Neural cell (in vitro differentiated cells): ENCODE results near the gene TMA7B. TPM values are rescaled to one million over a fixed set of nuclear protein-coding genes. Genes with fewer than 3 reads are reported as not detected.

Experiments used
- H2AFZ ChIP-seq: fragments of 200-600, 300-800 bp; sonication (generic), shearing (Covaris generic); 2 replicates; pipeline ENCODE4 v1.6.0; 2014; ENCODE audit warnings: low read depth, mild to moderate bottlenecking, antibody characterized with exemption, low read length, moderate library complexity
- H3F3A ChIP-seq: fragments of 200-600 bp; shearing (Covaris generic); 2 replicates; pipeline ENCODE4 v1.6.1; 2016; ENCODE audit warnings: mild to moderate bottlenecking, moderate library complexity, mixed read lengths, antibody characterized with exemption, low read length; ENCODE audit not compliant: insufficient read depth, poor library complexity, severe bottlenecking
- H3K27ac ChIP-seq: fragments of 200-600, 300-800 bp; sonication (generic), shearing (Covaris generic); 2 replicates; pipeline ENCODE4 v1.5.1; 2014; ENCODE audit warnings: mild to moderate bottlenecking, low read length, moderate library complexity
- H3K27me3 ChIP-seq: fragments of 300-800, 200-600 bp; sonication (generic), shearing (Covaris generic); 2 replicates; pipeline ENCODE4 v1.6.0; 2014; ENCODE audit warnings: mild to moderate bottlenecking, low read depth, low read length, moderate library complexity; ENCODE audit not compliant: insufficient read depth
- H3K36me3 ChIP-seq: fragments of 300-800, 200-600 bp; sonication (generic), shearing (Covaris generic); 2 replicates; pipeline ENCODE4 v1.5.1; 2014; ENCODE audit warnings: mild to moderate bottlenecking, antibody characterized with exemption, low read length, moderate library complexity; ENCODE audit not compliant: insufficient read depth
- H3K4me2 ChIP-seq: fragments of 300-800, 200-600 bp; sonication (generic), shearing (Covaris generic); 2 replicates; pipeline ENCODE4 v1.6.0; 2014; ENCODE audit warnings: mild to moderate bottlenecking, low read length
- H3K4me3 ChIP-seq: fragments of 300-800, 200-600 bp; sonication (generic), shearing (Covaris generic); 2 replicates; pipeline ENCODE4 v1.5.1; 2014; ENCODE audit warnings: mild to moderate bottlenecking, low read length, moderate library complexity
- H3K79me2 ChIP-seq: fragments of 200-600 bp; shearing (Covaris generic); replicated peaks from 2 replicates; pipeline ENCODE4 v1.6.0; 2014; ENCODE audit warnings: mild to moderate bottlenecking, low read length, moderate library complexity; ENCODE audit not compliant: insufficient read depth
- H3K9ac ChIP-seq: fragments of 300-800, 200-600 bp; sonication (generic), shearing (Covaris generic); 2 replicates; pipeline ENCODE4 v1.6.1; 2016; ENCODE audit warnings: mild to moderate bottlenecking, low read length, mixed read lengths
- H3K9me2 ChIP-seq: fragments of 200-600 bp; shearing (Covaris generic); 2 replicates; pipeline ENCODE4 v1.6.1; 2016; ENCODE audit warnings: mild to moderate bottlenecking, low read length, mixed read lengths; ENCODE audit not compliant: insufficient read depth
- H3K9me3 ChIP-seq: fragments of 200-600, 300-800 bp; sonication (generic), shearing (Covaris generic); 2 replicates; pipeline ENCODE4 v1.6.1; 2016; ENCODE audit warnings: mild to moderate bottlenecking, mixed run types, low read length, moderate library complexity, mixed read lengths
- H4K20me1 ChIP-seq: fragments of 200-600 bp; shearing (Covaris generic); 2 replicates; pipeline ENCODE4 v1.6.1; 2016; ENCODE audit warnings: mild to moderate bottlenecking, mixed run types; ENCODE audit not compliant: insufficient read depth
- EP300 ChIP-seq: fragments of 450-650 bp; conservative IDR thresholded peaks from 2 replicates; pipeline ENCODE4 v1.6.1; 2014; ENCODE audit warnings: antibody characterized with exemption, mild to moderate bottlenecking, moderate library complexity; ENCODE audit not compliant: poor library complexity, severe bottlenecking
- EZH2 ChIP-seq: fragments of 200-600, 300-800 bp; shearing (Covaris generic), sonication (generic); IDR thresholded peaks from 2 replicates; pipeline ENCODE4 v1.6.1; 2014; ENCODE audit warnings: antibody characterized with exemption, low read length, borderline replicate concordance, mild to moderate bottlenecking; ENCODE audit not compliant: insufficient read depth, poor library complexity, severe bottlenecking
- MXI1 ChIP-seq: fragments of 450-650 bp; conservative IDR thresholded peaks from 2 replicates; pipeline ENCODE4 v1.6.1; 2014; ENCODE audit warnings: antibody characterized with exemption, mild to moderate bottlenecking; ENCODE audit not compliant: poor library complexity, severe bottlenecking
- POLR2AphosphoS5 ChIP-seq: IDR thresholded peaks from 2 replicates; pipeline ENCODE4 v1.6.1; 2012
- RAD21 ChIP-seq: fragments of 450-650 bp; conservative IDR thresholded peaks from 2 replicates; pipeline ENCODE4 v1.6.1; 2014; ENCODE audit warnings: antibody characterized with exemption, mild to moderate bottlenecking, moderate library complexity
- SMC3 ChIP-seq: fragments of 450-650 bp; conservative IDR thresholded peaks from 2 replicates; pipeline ENCODE4 v1.6.1; 2014; ENCODE audit warnings: antibody characterized with exemption, mild to moderate bottlenecking, moderate library complexity; ENCODE audit not compliant: poor library complexity
- TAF1 ChIP-seq: IDR thresholded peaks from 2 replicates; pipeline ENCODE4 v1.6.1; 2012; ENCODE audit warnings: low read depth
- polyA plus RNA-seq: library from polyadenylated mRNA; depleted of rRNA; stranded (reverse); fragments of >200 nt; gene quantifications from 2 replicates; pipeline ENCODE4 v1.2.3, GENCODE V29; 2014
- TF ChIP-seq, protein P1 (sequence below): fragments of 450-650 bp; IDR thresholded peaks from 2 replicates; pipeline ENCODE4 v1.5.1; 2014; ENCODE audit warnings: antibody characterized with exemption, mild to moderate bottlenecking, moderate library complexity; ENCODE audit not compliant: poor library complexity, severe bottlenecking
- TF ChIP-seq, protein P2 (sequence below): IDR thresholded peaks from 2 replicates; pipeline ENCODE4 v1.6.1; 2012; ENCODE audit warnings: borderline replicate concordance

TMA7B gene
- polyA plus RNA-seq, 1 donor from 2014 or later = not detected

DNA sequence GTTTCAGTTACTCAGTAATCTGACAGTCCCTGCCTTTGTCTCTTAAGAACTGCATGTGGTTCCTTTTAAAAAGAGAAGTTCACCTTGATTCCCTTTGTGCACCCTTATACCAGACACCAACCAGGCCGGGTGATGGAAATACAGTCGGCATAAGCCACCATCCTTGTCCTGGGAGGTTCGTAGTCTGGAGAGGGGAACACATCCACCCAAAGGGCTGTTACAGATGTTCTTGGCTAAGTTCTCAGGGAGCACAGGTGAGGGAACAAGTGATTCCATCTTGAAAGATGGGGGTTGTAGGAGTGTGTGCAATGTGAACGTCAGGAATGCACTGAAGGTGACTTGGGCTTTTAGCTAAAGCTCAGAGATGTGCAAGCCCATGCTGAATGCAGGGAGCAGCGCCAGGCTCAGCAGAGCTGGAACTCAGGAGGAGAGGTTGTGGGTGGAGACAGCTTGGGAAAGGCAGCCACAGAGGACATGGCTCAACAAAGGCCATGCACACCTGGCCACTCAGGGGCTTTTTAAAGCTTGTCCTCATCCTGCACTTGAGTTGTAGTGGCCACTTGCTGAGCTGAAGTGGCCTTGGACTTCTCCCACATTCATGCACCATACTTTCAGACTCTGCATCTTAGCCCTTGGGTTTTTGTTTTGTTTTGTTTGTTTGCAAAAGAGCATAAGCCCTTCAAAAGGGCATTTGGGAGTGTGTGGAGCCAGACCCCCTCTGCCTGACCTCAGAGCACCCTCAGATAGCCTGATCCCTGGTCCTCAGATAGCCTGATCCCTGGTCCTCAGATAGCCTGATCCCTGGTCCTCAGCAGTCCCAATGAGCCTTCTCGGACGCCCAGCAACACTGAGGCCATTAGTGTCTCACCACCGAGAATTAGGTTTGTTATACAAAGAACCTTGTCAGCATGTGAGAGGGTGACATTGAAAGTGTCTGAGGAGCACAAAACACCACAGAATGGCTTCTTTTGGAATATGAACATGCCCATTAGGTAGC, 12.7 kb upstream of the TMA7B start:
- Histone ChIP-seq H3K79me2 (no peaks in the 10 kb centered on the region), H4K20me1 (no peaks in the 10 kb centered on the region), H3K9ac (no peak overlapping the region), H3K9me3 (no peaks in the 10 kb centered on the region), H3K36me3 (no peaks in the 10 kb centered on the region), H3F3A (no peaks in the 10 kb centered on the region), H2AFZ (no peak overlapping the region), H3K4me2 (no peak overlapping the region), H3K4me3 (no peak overlapping the region), H3K9me2 (no peaks in the 10 kb centered on the region), H3K27me3 (no peaks in the 10 kb centered on the region), H3K27ac (no peak overlapping the region)
- TF ChIP-seq, protein P1, sequence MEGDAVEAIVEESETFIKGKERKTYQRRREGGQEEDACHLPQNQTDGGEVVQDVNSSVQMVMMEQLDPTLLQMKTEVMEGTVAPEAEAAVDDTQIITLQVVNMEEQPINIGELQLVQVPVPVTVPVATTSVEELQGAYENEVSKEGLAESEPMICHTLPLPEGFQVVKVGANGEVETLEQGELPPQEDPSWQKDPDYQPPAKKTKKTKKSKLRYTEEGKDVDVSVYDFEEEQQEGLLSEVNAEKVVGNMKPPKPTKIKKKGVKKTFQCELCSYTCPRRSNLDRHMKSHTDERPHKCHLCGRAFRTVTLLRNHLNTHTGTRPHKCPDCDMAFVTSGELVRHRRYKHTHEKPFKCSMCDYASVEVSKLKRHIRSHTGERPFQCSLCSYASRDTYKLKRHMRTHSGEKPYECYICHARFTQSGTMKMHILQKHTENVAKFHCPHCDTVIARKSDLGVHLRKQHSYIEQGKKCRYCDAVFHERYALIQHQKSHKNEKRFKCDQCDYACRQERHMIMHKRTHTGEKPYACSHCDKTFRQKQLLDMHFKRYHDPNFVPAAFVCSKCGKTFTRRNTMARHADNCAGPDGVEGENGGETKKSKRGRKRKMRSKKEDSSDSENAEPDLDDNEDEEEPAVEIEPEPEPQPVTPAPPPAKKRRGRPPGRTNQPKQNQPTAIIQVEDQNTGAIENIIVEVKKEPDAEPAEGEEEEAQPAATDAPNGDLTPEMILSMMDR = no peak
- no peak for TF ChIP-seq SMC3
- TF ChIP-seq, protein P2, sequence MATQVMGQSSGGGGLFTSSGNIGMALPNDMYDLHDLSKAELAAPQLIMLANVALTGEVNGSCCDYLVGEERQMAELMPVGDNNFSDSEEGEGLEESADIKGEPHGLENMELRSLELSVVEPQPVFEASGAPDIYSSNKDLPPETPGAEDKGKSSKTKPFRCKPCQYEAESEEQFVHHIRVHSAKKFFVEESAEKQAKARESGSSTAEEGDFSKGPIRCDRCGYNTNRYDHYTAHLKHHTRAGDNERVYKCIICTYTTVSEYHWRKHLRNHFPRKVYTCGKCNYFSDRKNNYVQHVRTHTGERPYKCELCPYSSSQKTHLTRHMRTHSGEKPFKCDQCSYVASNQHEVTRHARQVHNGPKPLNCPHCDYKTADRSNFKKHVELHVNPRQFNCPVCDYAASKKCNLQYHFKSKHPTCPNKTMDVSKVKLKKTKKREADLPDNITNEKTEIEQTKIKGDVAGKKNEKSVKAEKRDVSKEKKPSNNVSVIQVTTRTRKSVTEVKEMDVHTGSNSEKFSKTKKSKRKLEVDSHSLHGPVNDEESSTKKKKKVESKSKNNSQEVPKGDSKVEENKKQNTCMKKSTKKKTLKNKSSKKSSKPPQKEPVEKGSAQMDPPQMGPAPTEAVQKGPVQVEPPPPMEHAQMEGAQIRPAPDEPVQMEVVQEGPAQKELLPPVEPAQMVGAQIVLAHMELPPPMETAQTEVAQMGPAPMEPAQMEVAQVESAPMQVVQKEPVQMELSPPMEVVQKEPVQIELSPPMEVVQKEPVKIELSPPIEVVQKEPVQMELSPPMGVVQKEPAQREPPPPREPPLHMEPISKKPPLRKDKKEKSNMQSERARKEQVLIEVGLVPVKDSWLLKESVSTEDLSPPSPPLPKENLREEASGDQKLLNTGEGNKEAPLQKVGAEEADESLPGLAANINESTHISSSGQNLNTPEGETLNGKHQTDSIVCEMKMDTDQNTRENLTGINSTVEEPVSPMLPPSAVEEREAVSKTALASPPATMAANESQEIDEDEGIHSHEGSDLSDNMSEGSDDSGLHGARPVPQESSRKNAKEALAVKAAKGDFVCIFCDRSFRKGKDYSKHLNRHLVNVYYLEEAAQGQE = no peak
- no peak for TF ChIP-seq TAF1
- TF ChIP-seq POLR2AphosphoS5 = no peak
- no peak for TF ChIP-seq EZH2
- no peak for TF ChIP-seq EP300
- no peak for TF ChIP-seq RAD21
- no peak for TF ChIP-seq MXI1

DNA sequence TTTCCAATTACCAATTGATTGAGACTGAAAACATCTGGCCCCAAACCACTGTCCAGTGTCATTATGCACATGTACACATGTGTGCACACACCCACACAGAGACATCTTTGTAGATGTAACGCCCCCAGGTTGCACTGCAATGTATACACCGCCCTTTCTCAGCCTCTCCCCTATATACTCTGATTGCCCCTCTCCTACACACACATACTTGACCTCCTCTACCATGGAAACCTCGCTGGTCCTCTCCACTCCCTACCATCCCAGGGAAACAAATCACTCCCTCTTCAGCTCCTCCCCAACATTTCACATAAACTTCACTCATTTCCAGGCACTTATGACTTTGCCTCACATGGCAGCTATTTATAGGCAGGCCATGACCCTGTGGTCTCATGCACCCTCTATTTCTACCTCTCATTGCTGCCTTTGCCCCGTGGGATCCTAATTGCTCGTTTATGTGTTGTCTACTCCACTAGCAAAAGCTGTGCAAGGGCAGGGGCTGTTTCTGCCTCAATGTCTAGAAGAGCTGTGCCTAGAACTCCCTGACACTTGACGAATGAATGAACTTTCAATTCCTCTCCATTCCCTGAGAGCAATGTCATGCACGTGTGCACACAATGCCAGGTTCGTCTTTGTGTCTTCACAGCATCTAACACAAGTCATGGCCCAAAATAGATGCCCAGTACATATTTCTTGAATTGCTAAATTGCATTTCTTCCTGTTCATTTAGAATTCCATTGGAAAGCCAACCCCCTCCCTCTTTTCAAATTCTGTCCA, 10.0 kb upstream of the TMA7B start:
- Histone ChIP-seq H3K9ac (no peak overlapping the region), H3K9me2 (no peaks in the 10 kb centered on the region), H2AFZ (no peak overlapping the region), H4K20me1 (no peaks in the 10 kb centered on the region), H3F3A (no peaks in the 10 kb centered on the region), H3K79me2 (no peaks in the 10 kb centered on the region), H3K27me3 (no peaks in the 10 kb centered on the region), H3K27ac (no peak overlapping the region), H3K36me3 (no peaks in the 10 kb centered on the region), H3K9me3 (no peaks in the 10 kb centered on the region), H3K4me3 (no peak overlapping the region), H3K4me2 (no peak overlapping the region)
- TF ChIP-seq EZH2 = no peak
- TF ChIP-seq, protein P1 = no peak
- TF ChIP-seq, protein P2 = no peak
- no peak for TF ChIP-seq TAF1
- no peak for TF ChIP-seq SMC3
- TF ChIP-seq POLR2AphosphoS5 = no peak
- TF ChIP-seq MXI1 = no peak
